SK-N-SH (cell line): ENCODE data around the gene MEN1. TPM values are rescaled to one million over a fixed set of nuclear protein-coding genes. Genes with fewer than 3 reads are reported as not detected.

Source experiments
- CTCF ChIA-PET: fragments of 300-600, 350-600 bp; formaldehyde crosslinking; extraction: SDS; loops from one replicate; lab custom pipeline; 2021; lab: Yijun Ruan, JAX
- POLR2A ChIA-PET: fragments of 350-600 bp; sonication (Branson Sonifier 250); formaldehyde crosslinking; extraction: SDS; loops from one replicate; lab custom pipeline; 2020; ENCODE audit warnings: antibody characterized with exemption, inconsistent platforms; lab: Yijun Ruan, JAX
- DNase-seq: peaks from one replicate; pipeline ENCODE4 v3.0.0; 2012
- H2AFZ ChIP-seq: fragments of 200-600 bp; sonication (generic); 2 replicates; pipeline ENCODE4 v1.8.1; 2016; ENCODE audit warnings: antibody characterized with exemption, mild to moderate bottlenecking, low read depth
- H3F3A ChIP-seq: fragments of 200-600 bp; sonication (generic); replicated peaks from 2 replicates; pipeline ENCODE3; 2016; ENCODE audit warnings: antibody characterized with exemption, mild to moderate bottlenecking; ENCODE audit not compliant: insufficient read depth
- H3K27ac ChIP-seq, 2 experiments: fragments of 200-500 bp in 1 of 2; fragments of 200-600 bp in 1 of 2; sonication (Bioruptor generic) in 1 of 2; sonication (generic), shearing (Covaris generic) in 1 of 2; 2 replicates each; pipeline versions ENCODE4 v1.5.1 to v1.6.1; 2014 to 2016; ENCODE audit warnings: low read depth in 2 of 2, inconsistent platforms in 1 of 2, low read length in 1 of 2, mild to moderate bottlenecking in 1 of 2, mixed read lengths in 1 of 2
- H3K27me3 ChIP-seq: fragments of 200-600 bp; sonication (generic), shearing (Covaris generic); 2 replicates; pipeline ENCODE4 v1.6.1; 2016; ENCODE audit warnings: mixed run types; ENCODE audit not compliant: insufficient read depth
- H3K36me3 ChIP-seq, 2 experiments: fragments of 200-500 bp in 1 of 2; fragments of 200-600 bp in 1 of 2; sonication (Bioruptor generic) in 1 of 2; sonication (generic) in 1 of 2; replicated peaks in 1 of 2; 2 replicates each; pipeline versions ENCODE3 to v1.5.1; 2014 to 2016; ENCODE audit warnings: low read length in 1 of 2, mild to moderate bottlenecking in 1 of 2; ENCODE audit not compliant: insufficient read depth in 2 of 2, control insufficient read depth in 1 of 2
- H3K4me1 ChIP-seq, 2 experiments: fragments of 200-500 bp in 1 of 2; fragments of 200-600 bp in 1 of 2; sonication (Bioruptor generic) in 1 of 2; sonication (generic), shearing (Covaris generic) in 1 of 2; 2 replicates each; pipeline versions ENCODE4 v1.5.1 to v1.6.1; 2014 to 2016; ENCODE audit warnings: low read depth in 1 of 2, low read length in 1 of 2, mixed run types in 1 of 2; ENCODE audit not compliant: insufficient read depth in 2 of 2, control insufficient read depth in 1 of 2
- H3K4me2 ChIP-seq: fragments of 200-600 bp; sonication (generic), shearing (Covaris generic); 2 replicates; pipeline ENCODE4 v1.6.1; 2017; ENCODE audit warnings: mixed run types
- H3K4me3 ChIP-seq, 2 experiments: fragments of 200-500 bp in 1 of 2; fragments of 200-600 bp in 1 of 2; sonication (Bioruptor generic) in 1 of 2; sonication (generic), shearing (Covaris generic) in 1 of 2; 2 replicates each; pipeline versions ENCODE4 v1.5.1 to v1.8.1; 2014 to 2016; ENCODE audit warnings: low read depth in 2 of 2, inconsistent platforms in 1 of 2, low read length in 1 of 2, mild to moderate bottlenecking in 1 of 2, mixed read lengths in 1 of 2, moderate library complexity in 1 of 2
- H3K79me2 ChIP-seq: fragments of 200-600 bp; sonication (generic); 2 replicates; pipeline ENCODE4 v1.8.1; 2017; ENCODE audit warnings: mild to moderate bottlenecking; ENCODE audit not compliant: insufficient read depth
- H3K9ac ChIP-seq: fragments of 200-600 bp; sonication (generic); 2 replicates; pipeline ENCODE4 v1.6.1; 2017; ENCODE audit warnings: mixed run types
- H3K9me2 ChIP-seq: fragments of 200-600 bp; sonication (generic); 2 replicates; pipeline ENCODE4 v1.6.1; 2017; ENCODE audit warnings: mixed run types
- H3K9me3 ChIP-seq: fragments of 200-600 bp; sonication (generic); 2 replicates; pipeline ENCODE4 v1.6.1; 2017; ENCODE audit warnings: mixed run types, mild to moderate bottlenecking, moderate library complexity
- H4K20me1 ChIP-seq: fragments of 200-600 bp; sonication (generic); 2 replicates; pipeline ENCODE4 v1.6.1; 2017; ENCODE audit warnings: mild to moderate bottlenecking, mixed run types; ENCODE audit not compliant: insufficient read depth
- FOXJ3 ChIP-seq: sonication (generic); formaldehyde crosslinking; IDR thresholded peaks from 2 replicates; pipeline ENCODE4 v1.5.1; 2020; ENCODE audit warnings: mild to moderate bottlenecking, missing genetic modification reagents
- GATA2 ChIP-seq: sonication (generic); formaldehyde crosslinking; IDR thresholded peaks from 2 replicates; pipeline ENCODE4 v1.5.0; 2020; ENCODE audit warnings: mild to moderate bottlenecking, missing genetic modification reagents
- IRF3 ChIP-seq: fragments of 150-350 bp; IDR thresholded peaks from 2 replicates; pipeline ENCODE4 v1.6.1; 2016; ENCODE audit warnings: mild to moderate bottlenecking, low read depth, low read length
- JUND ChIP-seq: IDR thresholded peaks from 2 replicates; pipeline ENCODE4 v1.4.0; 2012
- MAX ChIP-seq: IDR thresholded peaks from 2 replicates; pipeline ENCODE4 v1.4.0; 2012; ENCODE audit warnings: low read depth
- MEF2A ChIP-seq: IDR thresholded peaks from 2 replicates; pipeline ENCODE4 v1.4.0; 2012; ENCODE audit warnings: low read depth, borderline replicate concordance
- MXI1 ChIP-seq: IDR thresholded peaks from 2 replicates; pipeline ENCODE4 v1.6.1; 2012; ENCODE audit warnings: mild to moderate bottlenecking, low read depth, low read length, improper control_type of control experiment
- NFIC ChIP-seq: IDR thresholded peaks from 2 replicates; pipeline ENCODE4 v1.4.0; 2012; ENCODE audit warnings: borderline replicate concordance
- PBX3 ChIP-seq: IDR thresholded peaks from 2 replicates; pipeline ENCODE4; 2012
- RCOR1 ChIP-seq: fragments of 150-350 bp; IDR thresholded peaks from 2 replicates; pipeline ENCODE4 v1.6.1; 2017; ENCODE audit warnings: antibody characterized with exemption, low read length
- SIN3A ChIP-seq: IDR thresholded peaks from 2 replicates; pipeline ENCODE4 v1.6.1; 2012; ENCODE audit warnings: low read depth, mild to moderate bottlenecking, low read length, moderate library complexity, borderline replicate concordance
- TEAD4 ChIP-seq: IDR thresholded peaks from 2 replicates; pipeline ENCODE4 v1.4.0; 2012; ENCODE audit warnings: mild to moderate bottlenecking, borderline replicate concordance; ENCODE audit not compliant: insufficient read depth
- ZBTB33 ChIP-seq: IDR thresholded peaks from 2 replicates; pipeline ENCODE4 v1.4.0; 2012; ENCODE audit warnings: low read depth, borderline replicate concordance
- WGBS: methylation state at CpG from one replicate; pipeline ENCODE4 v1.1.6; 2017; ENCODE audit warnings: low lambda C conversion rate; 5-methylcytosine and 5-hydroxymethylcytosine counted together
- polyA plus RNA-seq, 3 experiments: library from polyadenylated mRNA; depleted of rRNA; stranded (reverse); fragments of >200 nt; gene quantifications; 2 replicates each; pipeline ENCODE4 v1.2.3, GENCODE V29; 2012
- TF ChIP-seq, protein P1 (sequence below): fragments of 200-600 bp; sonication (generic); IDR thresholded peaks from 2 replicates; pipeline ENCODE4 v1.6.1; 2017; ENCODE audit warnings: antibody characterized with exemption, mild to moderate bottlenecking, moderate library complexity
- TF ChIP-seq, protein P2 (sequence below): IDR thresholded peaks from 2 replicates; pipeline ENCODE4 v1.6.1; 2012; ENCODE audit warnings: mild to moderate bottlenecking, low read depth, low read length, moderate library complexity

MEN1 gene
- polyA plus RNA-seq, 1 of the 3 experiments (the other 2 are of a cell fraction), result 52.9 TPM

DNA sequence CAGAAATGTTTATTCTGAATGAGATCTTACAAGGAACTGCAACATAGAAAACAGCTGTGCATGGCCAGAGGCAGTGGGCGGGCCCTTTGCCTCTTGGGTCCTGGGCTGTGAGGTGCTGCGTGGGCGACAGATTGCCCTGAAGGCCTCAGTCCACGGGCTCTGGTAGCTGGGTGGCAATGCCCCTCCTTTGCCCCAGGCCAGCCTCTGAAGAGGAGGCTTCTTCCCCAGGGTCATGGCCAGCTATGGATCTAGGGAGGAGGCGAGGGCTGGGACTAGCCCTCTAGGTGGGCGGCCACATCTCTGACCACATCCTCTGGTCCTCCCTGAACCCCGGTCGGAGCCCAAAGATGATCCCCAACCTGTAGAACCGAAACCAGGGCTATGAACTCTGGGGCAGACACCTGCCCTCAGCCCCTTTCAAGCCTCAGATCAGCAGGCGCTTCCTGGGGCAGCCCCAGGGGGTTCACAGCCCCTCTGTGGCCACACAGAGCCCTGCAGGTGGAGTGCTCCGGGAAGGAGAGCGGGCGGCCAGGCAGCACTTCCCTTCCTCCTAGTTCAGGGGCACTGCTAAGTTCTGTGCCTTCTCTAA lies 40.7 kb upstream of the MEN1 start:
- CTCF ChIA-PET, result interaction anchor here (1.1 to 12.8 kb wide), 5 partner anchors 12 to 163 kb away, joined by 3 to 530 read pairs (median 6); partner anchors contain the start of genes ARL2 and EHD1
- H3K9me2 ChIP-seq, result no peaks in the 10 kb centered on the region
- H3F3A ChIP-seq, result peaks cover 10% of the 10 kb centered on the region
- no peak overlapping the region for H2AFZ ChIP-seq
- H3K27ac ChIP-seq, result no peak overlapping the region
- H3K4me1 ChIP-seq, result peaks cover 7 to 18% of the 10 kb centered on the region in 2 experiments; a peak in 3 of 4 replicates
- 100% methylated on average over 5 of the region's 13 CpGs for WGBS
- H3K4me2 ChIP-seq, result no peak overlapping the region
- no peak overlapping the region for H3K4me3 ChIP-seq
- H3K27me3 ChIP-seq, result no peaks in the 10 kb centered on the region
- peaks cover 7 to 11% of the 10 kb centered on the region in 2 experiments for H3K36me3 ChIP-seq
- H4K20me1 ChIP-seq, result no peaks in the 10 kb centered on the region
- H3K9ac ChIP-seq, result no peak overlapping the region
- H3K9me3 ChIP-seq, result no peaks in the 10 kb centered on the region
- no peak for TF ChIP-seq JUND
- no peak for TF ChIP-seq TEAD4
- no peak for TF ChIP-seq MEF2A
- no peak for TF ChIP-seq SIN3A
- TF ChIP-seq, protein P1, sequence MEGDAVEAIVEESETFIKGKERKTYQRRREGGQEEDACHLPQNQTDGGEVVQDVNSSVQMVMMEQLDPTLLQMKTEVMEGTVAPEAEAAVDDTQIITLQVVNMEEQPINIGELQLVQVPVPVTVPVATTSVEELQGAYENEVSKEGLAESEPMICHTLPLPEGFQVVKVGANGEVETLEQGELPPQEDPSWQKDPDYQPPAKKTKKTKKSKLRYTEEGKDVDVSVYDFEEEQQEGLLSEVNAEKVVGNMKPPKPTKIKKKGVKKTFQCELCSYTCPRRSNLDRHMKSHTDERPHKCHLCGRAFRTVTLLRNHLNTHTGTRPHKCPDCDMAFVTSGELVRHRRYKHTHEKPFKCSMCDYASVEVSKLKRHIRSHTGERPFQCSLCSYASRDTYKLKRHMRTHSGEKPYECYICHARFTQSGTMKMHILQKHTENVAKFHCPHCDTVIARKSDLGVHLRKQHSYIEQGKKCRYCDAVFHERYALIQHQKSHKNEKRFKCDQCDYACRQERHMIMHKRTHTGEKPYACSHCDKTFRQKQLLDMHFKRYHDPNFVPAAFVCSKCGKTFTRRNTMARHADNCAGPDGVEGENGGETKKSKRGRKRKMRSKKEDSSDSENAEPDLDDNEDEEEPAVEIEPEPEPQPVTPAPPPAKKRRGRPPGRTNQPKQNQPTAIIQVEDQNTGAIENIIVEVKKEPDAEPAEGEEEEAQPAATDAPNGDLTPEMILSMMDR, result no peak
- no peak for TF ChIP-seq RCOR1
- TF ChIP-seq ZBTB33, result no peak
- no peak for TF ChIP-seq MXI1
- TF ChIP-seq, protein P2, sequence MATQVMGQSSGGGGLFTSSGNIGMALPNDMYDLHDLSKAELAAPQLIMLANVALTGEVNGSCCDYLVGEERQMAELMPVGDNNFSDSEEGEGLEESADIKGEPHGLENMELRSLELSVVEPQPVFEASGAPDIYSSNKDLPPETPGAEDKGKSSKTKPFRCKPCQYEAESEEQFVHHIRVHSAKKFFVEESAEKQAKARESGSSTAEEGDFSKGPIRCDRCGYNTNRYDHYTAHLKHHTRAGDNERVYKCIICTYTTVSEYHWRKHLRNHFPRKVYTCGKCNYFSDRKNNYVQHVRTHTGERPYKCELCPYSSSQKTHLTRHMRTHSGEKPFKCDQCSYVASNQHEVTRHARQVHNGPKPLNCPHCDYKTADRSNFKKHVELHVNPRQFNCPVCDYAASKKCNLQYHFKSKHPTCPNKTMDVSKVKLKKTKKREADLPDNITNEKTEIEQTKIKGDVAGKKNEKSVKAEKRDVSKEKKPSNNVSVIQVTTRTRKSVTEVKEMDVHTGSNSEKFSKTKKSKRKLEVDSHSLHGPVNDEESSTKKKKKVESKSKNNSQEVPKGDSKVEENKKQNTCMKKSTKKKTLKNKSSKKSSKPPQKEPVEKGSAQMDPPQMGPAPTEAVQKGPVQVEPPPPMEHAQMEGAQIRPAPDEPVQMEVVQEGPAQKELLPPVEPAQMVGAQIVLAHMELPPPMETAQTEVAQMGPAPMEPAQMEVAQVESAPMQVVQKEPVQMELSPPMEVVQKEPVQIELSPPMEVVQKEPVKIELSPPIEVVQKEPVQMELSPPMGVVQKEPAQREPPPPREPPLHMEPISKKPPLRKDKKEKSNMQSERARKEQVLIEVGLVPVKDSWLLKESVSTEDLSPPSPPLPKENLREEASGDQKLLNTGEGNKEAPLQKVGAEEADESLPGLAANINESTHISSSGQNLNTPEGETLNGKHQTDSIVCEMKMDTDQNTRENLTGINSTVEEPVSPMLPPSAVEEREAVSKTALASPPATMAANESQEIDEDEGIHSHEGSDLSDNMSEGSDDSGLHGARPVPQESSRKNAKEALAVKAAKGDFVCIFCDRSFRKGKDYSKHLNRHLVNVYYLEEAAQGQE, result no peak
- TF ChIP-seq MAX, result no peak
- no peak for TF ChIP-seq FOXJ3
- TF ChIP-seq PBX3, result no peak
- TF ChIP-seq NFIC, result no peak
- TF ChIP-seq IRF3, result no peak
- TF ChIP-seq GATA2, result no peak
- TF ChIP-seq, all 33 proteins: peak for 0
- peaks cover 2% of the 10 kb centered on the region; the same call in 1 of the 2 replicates for H3K79me2 ChIP-seq
- DNase-seq, result no peak
- POLR2A ChIA-PET, result no interaction called here
